ENCODE data around the gene CREB5. TPM values are rescaled to one million over a fixed set of nuclear protein-coding genes. Genes with fewer than 3 reads are reported as not detected.
A peak's percentile ranks its signal among the peaks of the same experiment; 100 is the strongest.

The CREB5 gene
- total and polyA plus RNA-seq, 2 of the 8 experiments (the other 6 are each of a cell fraction or from before 2014, with no cell fraction given): 2.4 to 2.7 TPM

- H2AFZ ChIP-seq (ENCODE audit: low read length): peak overlapping the region; percentile 75; the same call in 1 of the 2 replicates
- no peak overlapping the region for H3K14ac ChIP-seq (ENCODE audit: insufficient read length)
- no peak overlapping the region for H3K56ac ChIP-seq (replicated peaks; ENCODE audit: insufficient read length, low read depth, low read length)
- no peaks in the 10 kb centered on the region for H3K79me2 ChIP-seq (ENCODE audit: control insufficient read depth in 1 of 2, insufficient read depth in 2 of 2, low read length in 2 of 2)
- no peak overlapping the region for H3K4ac ChIP-seq (replicated peaks; ENCODE audit: insufficient read length, low read depth, low read length)
- no peaks in the 10 kb centered on the region for H3K27me3 ChIP-seq (replicated peaks in 1 of 4; ENCODE audit: control insufficient read depth in 3 of 4, extremely low read depth in 1 of 4, insufficient read depth in 3 of 4, low read length in 3 of 4)
- FAIRE-seq (no peak), DNase-seq (ENCODE audit: low read depth in 1 of 2, low spot score in 2 of 2) (no peak)
- H4K91ac ChIP-seq (replicated peaks; ENCODE audit: insufficient read length, low read length): no peak overlapping the region
- H3K4me1 ChIP-seq (replicated peaks in 1 of 4; ENCODE audit: control insufficient read depth in 3 of 4, insufficient read depth in 4 of 4, low read length in 3 of 4): peaks cover 2 to 21% (median 10%) of the 10 kb centered on the region in 4 experiments; a peak in 6 of 7 replicates
- no peak overlapping the region for H3K23ac ChIP-seq (ENCODE audit: insufficient read length)
- H2BK5ac ChIP-seq (ENCODE audit: low read depth, low read length): peak overlapping the region; percentile 8; the same call in 1 of the 2 replicates
- peak overlapping the region; percentile 73; the same call in 1 of the 2 replicates for H3K18ac ChIP-seq (ENCODE audit: extremely low read depth, low read length)
- no peaks in the 10 kb centered on the region for H3K36me3 ChIP-seq (ENCODE audit: control insufficient read depth in 2 of 4, insufficient read depth in 4 of 4, low read length in 3 of 4)
- POLR2A ChIA-PET (ENCODE audit: partially characterized antibody): interaction anchor here (1.1 kb wide), 1 partner anchor 12 kb away, joined by 3 read pairs; no protein-coding TSS in a partner anchor
- no peaks in the 10 kb centered on the region for H4K20me1 ChIP-seq (replicated peaks in 1 of 2; ENCODE audit: control insufficient read depth in 1 of 2, insufficient read depth in 2 of 2, low read length in 2 of 2)
- no peak overlapping the region for H4K5ac ChIP-seq (ENCODE audit: insufficient read length, low read depth, low read length)
- H3K4me3 ChIP-seq (ENCODE audit: extremely low read depth in 1 of 4, insufficient read depth in 2 of 4, low read depth in 3 of 4, low read length in 4 of 4): no peak overlapping the region
- no peaks in the 10 kb centered on the region; the same call in 1 of the 2 replicates for H3K23me2 ChIP-seq (ENCODE audit: low read depth, low read length)
- H4K8ac ChIP-seq (ENCODE audit: extremely low read depth, insufficient read depth, low read length): no peak overlapping the region
- no peak overlapping the region for H2BK120ac ChIP-seq (replicated peaks; ENCODE audit: low read depth, low read length)
- H3K27ac ChIP-seq (ENCODE audit: low read depth, low read length): no peak overlapping the region
- no peaks in the 10 kb centered on the region for H3K79me1 ChIP-seq (ENCODE audit: low read depth, low read length)
- H3K4me2 ChIP-seq (ENCODE audit: insufficient read depth in 1 of 2, low read depth in 2 of 2, low read length in 2 of 2): no peak overlapping the region
- no peaks in the 10 kb centered on the region for H3K9me3 ChIP-seq (ENCODE audit: insufficient read depth in 2 of 2, low read depth in 1 of 2, low read length in 1 of 2)
- no peak overlapping the region for H2AK5ac ChIP-seq (ENCODE audit: low read depth, low read length)
- H2BK12ac ChIP-seq (ENCODE audit: low read depth, low read length): peak overlapping the region; percentile 65; the same call in 1 of the 2 replicates
- H3K9ac ChIP-seq (replicated peaks in 1 of 4; ENCODE audit: extremely low read depth in 1 of 4, low read depth in 3 of 4, low read length in 3 of 4): no peak overlapping the region
- no peak overlapping the region for H2BK15ac ChIP-seq (ENCODE audit: low read length)
- CTCF ChIA-PET (ENCODE audit: partially characterized antibody): no interaction called here
- H2BK20ac ChIP-seq (ENCODE audit: low read length): peak overlapping the region; percentile 24
- WGBS, 2 experiments (ENCODE audit: extremely low coverage in 1 of 2, insufficient coverage in 1 of 2, insufficient read length in 1 of 2, insufficient replicate concordance in 2 of 2, low coverage in 1 of 2, low lambda C conversion rate in 2 of 2, missing lambda C conversion rate in 1 of 2): 85% methylated on average over 5 of the region's 5 CpGs; no CpG with 5 or more reads in 1 of the 2 experiments
- TF ChIP-seq BRCA1 (IDR thresholded peaks at IDR 0.05; ENCODE audit: low read depth, low read length) (no peak), TCF12 (IDR thresholded peaks at IDR 0.05; ENCODE audit: low read depth, low read length) (no peak), HDAC2 (IDR thresholded peaks at IDR 0.05; ENCODE audit: borderline replicate concordance in 1 of 2, low read depth in 2 of 2, low read length in 2 of 2) (no peak), TAF1 (IDR thresholded peaks at IDR 0.05; ENCODE audit: low read depth, low read length) (no peak), ZNF274 (IDR thresholded peaks at IDR 0.05; ENCODE audit: borderline replicate concordance, extremely low read depth, low read length) (no peak), POLR2A (IDR thresholded peaks at IDR 0.05; ENCODE audit: control extremely low read depth in 1 of 2, low read depth in 2 of 2, low read length in 2 of 2) (no peak), NANOG (IDR thresholded peaks at IDR 0.05; ENCODE audit: insufficient read depth, low read depth, low read length, poor library complexity, severe bottlenecking) (no peak), SIX5 (IDR thresholded peaks at IDR 0.05; ENCODE audit: low read depth, low read length) (no peak), CEBPB (IDR thresholded peaks at IDR 0.05; ENCODE audit: low read depth, low read length) (no peak), TEAD4 (IDR thresholded peaks at IDR 0.05; ENCODE audit: low read depth, low read length) (no peak), MAFK (IDR thresholded peaks at IDR 0.05; ENCODE audit: low read depth, low read length) (no peak), SAP30 (IDR thresholded peaks at IDR 0.05; ENCODE audit: insufficient read depth, insufficient replicate concordance, low read length) (no peak), RFX5 (IDR thresholded peaks at IDR 0.05; ENCODE audit: borderline replicate concordance, low read depth, low read length) (no peak), TAF7 (optimal IDR thresholded peaks at IDR 0.05; ENCODE audit: borderline replicate concordance, low read depth, low read length) (no peak)
Observed at GRCh38 chr7:28674359-28674782, 262.1 kb downstream of the CREB5 start.
